ENCODE results near the gene PIAS4. TPM values are rescaled to one million over a fixed set of nuclear protein-coding genes. Genes with fewer than 3 reads are reported as not detected.
A peak's percentile ranks its signal among the peaks of the same experiment; 100 is the strongest.

PIAS4 gene
- total and polyA plus RNA-seq, 2 of the 13 experiments (the other 11 are each of a cell fraction or from before 2014, with no cell fraction given), result 9.0 to 20.1 TPM

GRCh38 chr19:4064496-4065260 is 57.1 kb downstream of the PIAS4 start (continued):
- TF ChIP-seq TFDP2 (CRISPR knock-in tag; IDR thresholded peaks at IDR 0.05), result no peak
- peak; percentile 46 for TF ChIP-seq UBTF (CRISPR knock-in tag; IDR thresholded peaks at IDR 0.05)
- TF ChIP-seq ZC3H4 (CRISPR knock-in tag; IDR thresholded peaks at IDR 0.05; ENCODE audit: borderline replicate concordance), result no peak
- no peak for TF ChIP-seq ZNF24 (IDR thresholded peaks at IDR 0.05)
- peak; percentile 43; the same call in 1 of the 2 replicates for TF ChIP-seq SP2 (CRISPR knock-in tag; IDR thresholded peaks at IDR 0.05)
- TF ChIP-seq, protein P1, sequence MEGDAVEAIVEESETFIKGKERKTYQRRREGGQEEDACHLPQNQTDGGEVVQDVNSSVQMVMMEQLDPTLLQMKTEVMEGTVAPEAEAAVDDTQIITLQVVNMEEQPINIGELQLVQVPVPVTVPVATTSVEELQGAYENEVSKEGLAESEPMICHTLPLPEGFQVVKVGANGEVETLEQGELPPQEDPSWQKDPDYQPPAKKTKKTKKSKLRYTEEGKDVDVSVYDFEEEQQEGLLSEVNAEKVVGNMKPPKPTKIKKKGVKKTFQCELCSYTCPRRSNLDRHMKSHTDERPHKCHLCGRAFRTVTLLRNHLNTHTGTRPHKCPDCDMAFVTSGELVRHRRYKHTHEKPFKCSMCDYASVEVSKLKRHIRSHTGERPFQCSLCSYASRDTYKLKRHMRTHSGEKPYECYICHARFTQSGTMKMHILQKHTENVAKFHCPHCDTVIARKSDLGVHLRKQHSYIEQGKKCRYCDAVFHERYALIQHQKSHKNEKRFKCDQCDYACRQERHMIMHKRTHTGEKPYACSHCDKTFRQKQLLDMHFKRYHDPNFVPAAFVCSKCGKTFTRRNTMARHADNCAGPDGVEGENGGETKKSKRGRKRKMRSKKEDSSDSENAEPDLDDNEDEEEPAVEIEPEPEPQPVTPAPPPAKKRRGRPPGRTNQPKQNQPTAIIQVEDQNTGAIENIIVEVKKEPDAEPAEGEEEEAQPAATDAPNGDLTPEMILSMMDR (CRISPR knock-in tag; IDR thresholded peaks at IDR 0.05), result no peak
- no peak for TF ChIP-seq RBM22 (optimal IDR thresholded peaks at IDR 0.05; ENCODE audit: low read length)
- TF ChIP-seq ZNF264 (CRISPR knock-in tag; IDR thresholded peaks at IDR 0.05), result no peak
- TF ChIP-seq ZNF205 (CRISPR knock-in tag; IDR thresholded peaks at IDR 0.05), result no peak; the same call in 1 of the 2 replicates
- TF ChIP-seq ZNF232 (CRISPR knock-in tag; IDR thresholded peaks at IDR 0.05; ENCODE audit: borderline replicate concordance), result 0 out of 2 replicates have a peak, but pooled peaks have one; percentile 2
- no peak for TF ChIP-seq CEBPG (CRISPR knock-in tag; IDR thresholded peaks at IDR 0.05)
- TF ChIP-seq, protein P2, sequence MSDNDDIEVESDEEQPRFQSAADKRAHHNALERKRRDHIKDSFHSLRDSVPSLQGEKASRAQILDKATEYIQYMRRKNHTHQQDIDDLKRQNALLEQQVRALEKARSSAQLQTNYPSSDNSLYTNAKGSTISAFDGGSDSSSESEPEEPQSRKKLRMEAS (IDR thresholded peaks at IDR 0.05), result peak; percentile 85
- peak; percentile 29 for TF ChIP-seq ZNF740 (CRISPR knock-in tag; IDR thresholded peaks at IDR 0.05)
- peak; percentile 52; the same call in 1 of the 2 replicates for TF ChIP-seq KDM2A (CRISPR knock-in tag; IDR thresholded peaks at IDR 0.05; ENCODE audit: borderline replicate concordance, low read depth)
- TF ChIP-seq ZNF430 (CRISPR knock-in tag; IDR thresholded peaks at IDR 0.05), result peak; percentile 33; the same call in 1 of the 2 replicates
- TF ChIP-seq AGO1 (IDR thresholded peaks at IDR 0.05; ENCODE audit: low read depth, low read length, poor library complexity, severe bottlenecking), result no peak
- peak; percentile 34 for TF ChIP-seq PHF8 (CRISPR knock-in tag; IDR thresholded peaks at IDR 0.05)
- no peak for TF ChIP-seq HNF4G (IDR thresholded peaks at IDR 0.05; ENCODE audit: borderline replicate concordance, low read depth, low read length)
- TF ChIP-seq HNF4G (CRISPR knock-in tag; IDR thresholded peaks at IDR 0.05; ENCODE audit: borderline replicate concordance, low read depth), result 0 out of 2 replicates have a peak, but pooled peaks have one; percentile 19
- TF ChIP-seq ATF3 (CRISPR knock-in tag; IDR thresholded peaks at IDR 0.05), result peak; percentile 24; the same call in 1 of the 2 replicates
- TF ChIP-seq ZNF850 (CRISPR knock-in tag; conservative IDR thresholded peaks at IDR 0.05), result 0 out of 2 replicates have a peak, but pooled peaks have one; percentile 51
- 0 out of 2 replicates have a peak, but pooled peaks have one; percentile 42 for TF ChIP-seq ZNF660 (CRISPR knock-in tag; IDR thresholded peaks at IDR 0.05; ENCODE audit: borderline replicate concordance, low read depth)

All from HepG2 (cell line).